ENCODE data around the gene AGPAT2.
"Not testable (repeated sequence)": the region's sequence is repeated elsewhere in the genome, so short reads cannot be mapped to it uniquely, and the experiment has no call there.

The AGPAT2 gene

DNA sequence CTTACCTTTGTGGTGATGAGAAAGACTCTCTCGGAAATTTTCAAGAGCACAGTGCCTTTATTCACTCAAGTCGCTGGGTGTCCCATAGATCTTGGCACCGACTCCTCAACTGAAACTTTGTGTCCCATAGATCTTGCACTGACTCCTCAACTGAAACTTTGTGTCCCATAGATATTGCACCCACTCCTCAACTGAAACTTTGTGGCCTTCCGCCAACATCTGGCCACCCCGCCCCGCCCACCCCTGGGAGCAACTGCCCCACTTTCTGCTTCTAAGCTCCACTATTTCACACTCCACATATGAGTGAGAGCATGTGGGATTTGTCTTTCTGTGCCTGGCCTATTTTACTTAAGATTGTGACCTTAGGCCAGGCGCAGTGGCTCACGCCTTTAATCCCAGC lies 37.2 kb downstream of the AGPAT2 start:
- Mint-ChIP-seq H3K4me1 (ENCODE audit: low read depth) (no peaks in the 10 kb centered on the region), H3K27me3 (peaks cover 6% of the 10 kb centered on the region), H3K36me3 (no peaks in the 10 kb centered on the region), H3K4me3 (no peak overlapping the region), H3K27ac (no peak overlapping the region), H3K9me3 (ENCODE audit: low read depth) (no peaks in the 10 kb centered on the region)

DNA sequence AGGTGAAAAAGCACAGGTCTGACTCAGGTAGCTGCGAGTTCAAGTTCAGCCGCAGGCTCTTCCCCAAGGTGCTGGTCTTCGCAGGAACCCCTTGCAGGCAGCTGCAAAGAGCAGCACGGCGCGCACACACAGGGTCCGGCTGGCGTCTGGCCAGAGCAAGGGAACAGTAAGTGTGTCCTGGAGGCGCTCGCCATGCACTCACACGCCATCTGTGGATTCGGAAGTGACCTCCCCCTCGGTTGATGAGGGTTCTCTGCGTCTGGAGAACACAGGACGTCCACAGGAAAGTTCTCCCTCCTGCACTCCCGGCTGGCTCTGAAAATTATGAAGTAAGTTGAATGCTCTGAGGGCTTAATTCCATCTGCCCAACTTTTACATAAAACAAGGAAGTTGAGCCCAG lies 38.5 kb downstream of the AGPAT2 start:
- Mint-ChIP-seq H3K36me3 (no peaks in the 10 kb centered on the region), H3K4me1 (ENCODE audit: low read depth) (no peaks in the 10 kb centered on the region), H3K4me3 (no peak overlapping the region), H3K27ac (no peak overlapping the region), H3K9me3 (ENCODE audit: low read depth) (no peaks in the 10 kb centered on the region), H3K27me3 (peaks cover 6% of the 10 kb centered on the region)

DNA sequence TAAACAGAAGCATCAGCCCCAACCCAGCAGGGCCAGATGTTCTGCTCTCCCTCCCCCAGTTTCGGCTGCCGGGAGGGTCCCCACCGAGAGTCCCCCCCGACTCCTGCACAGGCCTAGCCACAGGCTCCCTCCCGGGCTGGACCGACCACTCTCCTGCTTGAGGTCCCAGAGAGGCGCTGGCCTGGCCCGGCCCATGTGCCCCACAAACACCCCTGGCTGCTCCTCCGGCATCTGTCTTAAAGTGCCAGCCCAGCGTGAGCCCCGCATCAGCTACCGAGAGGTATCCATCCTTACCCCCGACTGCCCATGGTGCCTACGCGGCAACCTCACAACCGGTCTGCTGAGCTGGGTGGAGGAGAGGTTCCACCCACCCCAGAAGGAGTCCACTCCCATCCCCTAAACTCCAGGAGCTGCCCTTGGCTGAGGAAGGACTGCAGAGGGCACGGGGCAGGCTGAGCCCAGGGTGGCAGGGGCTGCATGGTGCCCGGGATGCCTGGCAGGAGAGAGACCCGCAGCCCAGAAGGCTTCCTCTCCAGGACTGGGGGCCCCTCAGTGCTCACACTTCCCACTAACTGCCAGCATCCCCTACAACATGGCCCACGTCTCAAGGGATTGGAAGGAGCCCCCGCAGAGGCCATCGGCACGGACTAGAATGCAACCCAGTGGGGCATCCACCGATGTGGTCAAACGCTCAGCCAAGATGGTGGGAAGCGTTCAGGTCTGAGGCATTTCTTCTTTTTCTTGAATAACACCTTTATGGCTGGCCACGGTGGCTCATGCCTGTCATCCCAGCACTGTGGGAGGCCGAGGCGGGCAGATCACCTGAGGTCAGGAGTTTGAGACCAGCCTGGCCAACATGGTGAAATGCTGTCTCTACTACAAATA lies 40.2 kb downstream of the AGPAT2 start:
- H3K27ac Mint-ChIP-seq: no peak overlapping the region
- H3K4me1 Mint-ChIP-seq (ENCODE audit: low read depth): peaks cover 2% of the 10 kb centered on the region
- no peak overlapping the region for H3K4me3 Mint-ChIP-seq
- no peaks in the 10 kb centered on the region for H3K36me3 Mint-ChIP-seq
- no peaks in the 10 kb centered on the region for H3K9me3 Mint-ChIP-seq (ENCODE audit: low read depth)
- H3K27me3 Mint-ChIP-seq: peaks cover 6% of the 10 kb centered on the region

DNA sequence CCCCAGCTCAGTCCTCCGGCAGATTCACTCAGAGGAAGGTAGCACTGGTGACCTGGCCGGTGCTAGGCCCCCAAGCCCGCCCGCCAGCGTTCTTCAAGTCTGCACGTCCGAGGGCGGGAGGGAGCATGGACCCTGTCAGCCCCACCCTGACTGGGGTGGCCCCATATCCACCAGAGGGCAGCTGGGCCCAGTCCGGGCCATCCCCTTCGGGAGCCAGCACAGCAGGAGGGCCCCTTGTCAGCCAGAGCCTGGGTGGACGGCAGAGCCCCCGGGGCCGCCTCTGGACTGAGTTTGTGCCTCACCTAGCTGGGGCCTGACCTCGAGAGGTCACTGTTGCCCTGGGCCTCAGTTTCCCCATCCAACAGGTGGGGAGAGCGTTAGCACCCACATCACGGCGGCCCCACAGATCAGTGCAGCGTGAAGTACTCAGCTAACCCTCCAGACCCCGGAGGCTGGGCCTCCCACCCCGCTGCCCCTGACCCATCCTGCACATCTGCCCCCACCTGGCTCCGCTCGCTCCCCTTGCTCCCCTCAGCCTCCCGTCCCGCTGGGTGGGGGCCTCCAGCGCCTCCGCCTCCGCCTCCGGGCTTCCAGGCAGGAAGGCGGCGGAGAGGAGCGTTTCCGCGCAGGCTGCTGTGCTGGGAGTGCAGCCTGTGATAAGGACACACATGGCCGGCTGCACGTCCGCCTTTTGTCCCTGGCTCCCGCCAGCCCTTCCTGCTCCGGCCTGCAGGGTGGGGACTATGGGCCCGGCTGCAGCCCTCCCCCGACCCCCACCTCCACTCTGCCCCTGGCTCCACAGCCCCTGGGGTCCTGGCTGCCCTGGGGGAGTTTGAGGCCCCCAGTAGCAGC lies 41.1 kb downstream of the AGPAT2 start:
- H3K9me3 Mint-ChIP-seq (ENCODE audit: low read depth): no peaks in the 10 kb centered on the region
- peaks cover 2% of the 10 kb centered on the region for H3K4me1 Mint-ChIP-seq (ENCODE audit: low read depth)
- H3K27ac Mint-ChIP-seq: no peak overlapping the region
- H3K4me3 Mint-ChIP-seq: no peak overlapping the region
- peaks cover 6% of the 10 kb centered on the region for H3K27me3 Mint-ChIP-seq
- H3K36me3 Mint-ChIP-seq: no peaks in the 10 kb centered on the region

DNA sequence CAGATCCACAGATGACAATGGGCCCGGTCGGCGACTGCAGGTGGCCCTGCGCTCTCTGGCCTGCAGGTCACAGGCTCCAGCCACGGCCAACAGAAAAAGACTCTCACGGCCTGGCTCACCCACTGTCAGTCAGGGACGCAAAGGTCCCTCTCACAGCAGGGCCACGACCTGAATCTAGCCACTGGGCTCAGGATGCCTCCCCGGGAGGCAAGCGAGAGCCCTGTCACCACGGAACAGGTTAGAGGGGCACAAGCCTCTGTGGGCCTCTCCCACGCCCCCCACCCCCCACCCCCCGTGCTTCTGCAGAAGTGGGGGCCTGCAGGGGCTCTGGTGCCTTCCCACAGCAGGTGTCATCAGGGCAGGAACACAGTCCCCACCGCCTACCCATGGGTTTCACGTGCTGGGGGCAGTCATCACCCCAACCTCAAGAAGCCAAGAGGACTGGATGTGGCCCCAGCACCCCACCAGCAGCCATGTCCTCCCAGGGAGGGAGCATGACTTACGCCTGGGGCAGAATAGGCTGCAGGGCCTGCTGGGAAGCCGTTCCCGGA lies 41.8 kb downstream of the AGPAT2 start:
- H3K9me3 Mint-ChIP-seq (ENCODE audit: low read depth): no peaks in the 10 kb centered on the region
- H3K27ac Mint-ChIP-seq: no peak overlapping the region
- no peaks in the 10 kb centered on the region for H3K36me3 Mint-ChIP-seq
- H3K4me3 Mint-ChIP-seq: no peak overlapping the region
- H3K4me1 Mint-ChIP-seq (ENCODE audit: low read depth): peaks cover 2% of the 10 kb centered on the region
- H3K27me3 Mint-ChIP-seq: peaks cover 6% of the 10 kb centered on the region

DNA sequence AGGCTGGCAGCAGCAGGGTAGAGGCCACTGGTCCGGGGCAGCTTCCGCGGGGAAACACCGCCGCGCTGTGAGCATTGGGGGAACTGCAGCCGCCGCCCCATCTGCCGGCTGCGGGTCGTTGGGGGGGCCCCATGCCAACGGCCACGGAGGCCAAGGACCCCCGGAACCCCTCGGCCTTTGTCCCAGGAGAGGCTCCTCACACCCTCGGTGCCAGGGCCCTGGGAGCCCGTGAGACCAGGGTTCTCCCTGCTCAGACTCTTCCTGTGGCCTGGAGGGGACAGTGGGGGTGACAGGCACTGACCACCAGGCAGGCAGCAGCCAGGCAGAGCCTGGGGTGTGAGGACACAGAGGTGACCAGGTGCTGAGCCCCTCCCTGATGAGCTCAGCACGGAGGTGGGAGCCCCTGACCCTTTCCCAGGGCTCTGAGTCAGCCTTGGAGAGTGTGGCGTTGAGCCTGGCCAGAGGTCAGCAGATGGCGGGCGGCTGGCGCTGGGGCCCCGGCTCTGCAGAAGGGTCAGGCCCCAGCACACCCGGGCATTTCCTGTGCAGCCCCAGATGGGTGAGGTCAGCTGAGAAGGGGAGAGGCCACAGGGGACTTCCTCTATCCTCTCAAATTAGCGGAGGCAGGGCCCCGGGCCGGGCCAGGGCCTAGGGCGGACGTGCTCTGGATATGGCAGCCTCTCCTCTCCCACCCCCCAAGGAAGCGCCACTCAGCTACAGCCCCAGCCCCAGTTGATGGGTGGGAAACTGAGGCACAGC lies 42.5 kb downstream of the AGPAT2 start:
- Mint-ChIP-seq H3K36me3 (no peaks in the 10 kb centered on the region), H3K4me3 (no peak overlapping the region), H3K9me3 (ENCODE audit: low read depth) (no peaks in the 10 kb centered on the region), H3K27ac (no peak overlapping the region), H3K27me3 (peaks cover 6% of the 10 kb centered on the region), H3K4me1 (ENCODE audit: low read depth) (peaks cover 2% of the 10 kb centered on the region)

DNA sequence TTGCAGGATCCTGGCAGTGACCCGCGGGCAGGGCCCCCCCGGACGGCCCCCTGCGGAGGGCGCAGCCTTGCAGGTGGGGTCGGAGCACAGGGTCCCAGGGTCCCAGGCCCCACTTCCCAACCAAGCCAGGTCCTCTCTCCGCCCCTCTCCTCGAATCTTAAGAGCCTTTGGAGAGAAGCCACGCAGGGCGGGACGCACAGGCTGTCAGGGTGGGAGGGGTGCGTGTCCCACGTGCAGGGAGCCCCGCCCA lies 43.0 kb downstream of the AGPAT2 start:
- Mint-ChIP-seq H3K27me3 (peaks cover 6% of the 10 kb centered on the region), H3K27ac (no peak overlapping the region), H3K4me1 (ENCODE audit: low read depth) (peaks cover 2% of the 10 kb centered on the region), H3K4me3 (no peak overlapping the region), H3K9me3 (ENCODE audit: low read depth) (no peaks in the 10 kb centered on the region), H3K36me3 (no peaks in the 10 kb centered on the region)

DNA sequence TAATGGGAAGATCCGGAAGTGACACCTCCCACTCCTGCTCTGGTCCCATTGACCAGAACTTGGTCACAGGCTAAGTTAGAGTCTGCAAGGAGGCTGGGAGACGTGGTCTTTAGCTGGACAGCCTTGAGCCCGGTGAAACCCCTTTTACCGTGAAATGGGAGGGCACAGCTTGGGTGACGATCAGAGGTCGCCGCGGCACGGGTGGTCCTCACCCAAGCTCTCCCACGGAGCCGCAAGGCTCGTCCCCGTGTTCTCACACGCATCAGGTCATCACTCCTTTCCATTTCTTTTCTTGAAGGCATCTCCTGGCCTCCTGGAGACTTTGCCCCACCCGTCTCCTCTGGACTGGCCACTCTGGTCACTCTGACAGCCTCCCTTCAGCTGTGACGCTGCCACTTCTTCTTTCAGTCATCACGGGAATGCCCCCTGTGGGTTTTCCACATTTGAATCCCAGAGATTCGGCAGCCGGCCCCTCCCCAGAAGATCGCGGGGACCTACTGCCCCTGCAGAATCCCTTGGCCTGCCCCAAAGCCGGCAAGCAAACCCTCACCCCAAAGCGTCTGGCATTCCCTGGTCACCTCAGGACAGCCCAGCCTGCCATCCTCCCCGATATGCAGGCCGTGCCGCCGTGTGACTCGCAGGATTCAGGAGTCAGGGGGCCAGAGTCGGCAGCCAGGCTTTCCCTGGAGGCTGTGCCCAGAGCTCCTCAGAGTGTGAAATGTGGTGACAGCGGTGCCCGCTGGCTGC lies 43.5 kb downstream of the AGPAT2 start:
- Mint-ChIP-seq H3K4me1 (ENCODE audit: low read depth) (peaks cover 2% of the 10 kb centered on the region), H3K27ac (no peak overlapping the region), H3K4me3 (no peak overlapping the region), H3K27me3 (peaks cover 4% of the 10 kb centered on the region), H3K9me3 (ENCODE audit: low read depth) (no peaks in the 10 kb centered on the region), H3K36me3 (no peaks in the 10 kb centered on the region)

DNA sequence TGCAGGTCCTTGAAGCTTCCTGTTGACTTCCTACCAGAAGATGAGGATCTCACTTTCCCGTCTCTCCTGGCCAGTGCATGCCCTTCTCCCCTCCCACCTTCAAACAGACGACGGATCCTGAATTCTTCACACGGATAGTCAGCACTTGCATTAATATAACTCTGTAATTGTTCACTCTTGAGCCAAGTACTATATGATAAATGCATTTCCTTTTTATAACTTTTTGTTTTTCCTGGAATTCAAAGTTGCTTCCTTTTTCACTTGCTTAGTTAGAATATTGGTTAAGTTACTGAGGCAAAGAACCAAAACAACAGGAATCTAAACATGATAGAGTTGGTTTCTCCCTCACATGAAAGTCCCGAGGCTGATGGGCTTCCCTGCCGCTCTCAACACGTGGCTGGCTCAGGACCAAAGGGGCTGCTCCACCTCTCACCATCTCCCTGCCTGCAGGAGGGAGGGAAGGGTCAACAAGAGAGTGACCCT lies 44.8 kb downstream of the AGPAT2 start:
- Mint-ChIP-seq H3K4me3 (no peak overlapping the region), H3K36me3 (no peaks in the 10 kb centered on the region), H3K9me3 (ENCODE audit: low read depth) (no peaks in the 10 kb centered on the region), H3K27ac (no peak overlapping the region), H3K27me3 (peaks cover 2% of the 10 kb centered on the region), H3K4me1 (ENCODE audit: low read depth) (peaks cover 2% of the 10 kb centered on the region)

DNA sequence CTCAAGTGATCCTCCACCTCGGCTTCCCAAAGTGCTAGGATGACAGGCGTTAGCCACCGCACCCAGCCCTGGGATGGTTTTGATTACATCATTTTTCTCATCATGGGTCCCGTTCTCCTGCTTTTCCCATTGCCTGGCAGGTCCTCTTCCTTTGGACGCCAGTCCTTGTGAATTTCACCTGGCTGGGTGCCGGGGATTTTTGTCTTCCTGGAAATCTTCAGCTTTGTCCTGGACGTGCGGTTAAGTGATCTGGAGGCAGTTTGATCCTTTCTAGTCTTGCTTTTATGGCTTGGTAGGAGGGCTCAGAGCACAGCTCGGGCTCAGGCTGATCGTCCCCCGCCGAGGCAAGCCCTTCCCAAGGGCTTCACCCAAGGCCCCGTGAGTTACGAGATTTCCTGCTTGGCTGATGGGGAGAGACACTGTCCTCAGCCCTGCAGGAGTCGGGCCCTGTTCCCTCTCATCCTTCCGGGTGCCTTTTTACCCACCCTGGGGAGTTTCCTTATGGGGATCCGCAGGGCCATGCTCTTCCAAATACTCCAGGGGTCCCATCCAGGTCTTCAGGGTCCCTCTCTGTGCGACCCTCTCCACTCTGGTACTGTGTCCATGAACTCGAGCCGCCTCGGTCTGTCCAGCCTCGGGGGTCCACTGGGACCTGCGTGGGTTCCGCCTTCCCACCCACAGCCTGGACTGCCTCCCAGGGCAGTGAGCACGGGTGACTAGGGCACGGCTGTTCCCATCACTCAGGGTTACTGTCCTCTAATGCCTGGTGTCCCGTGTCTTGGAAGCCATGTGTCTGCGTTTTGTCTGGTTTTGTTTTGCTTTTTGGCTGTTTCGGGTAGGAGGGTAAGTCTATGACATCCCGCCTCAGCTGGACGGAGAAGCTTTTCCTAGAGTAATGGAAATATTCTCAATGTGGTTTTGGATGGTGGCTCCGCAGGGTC lies 46.8 kb downstream of the AGPAT2 start:
- peaks cover 2% of the 10 kb centered on the region for H3K4me1 Mint-ChIP-seq (ENCODE audit: low read depth)
- H3K36me3 Mint-ChIP-seq: no peaks in the 10 kb centered on the region
- no peak overlapping the region for H3K4me3 Mint-ChIP-seq
- no peak overlapping the region for H3K27ac Mint-ChIP-seq
- H3K27me3 Mint-ChIP-seq: no peaks in the 10 kb centered on the region
- no peaks in the 10 kb centered on the region for H3K9me3 Mint-ChIP-seq (ENCODE audit: low read depth)

DNA sequence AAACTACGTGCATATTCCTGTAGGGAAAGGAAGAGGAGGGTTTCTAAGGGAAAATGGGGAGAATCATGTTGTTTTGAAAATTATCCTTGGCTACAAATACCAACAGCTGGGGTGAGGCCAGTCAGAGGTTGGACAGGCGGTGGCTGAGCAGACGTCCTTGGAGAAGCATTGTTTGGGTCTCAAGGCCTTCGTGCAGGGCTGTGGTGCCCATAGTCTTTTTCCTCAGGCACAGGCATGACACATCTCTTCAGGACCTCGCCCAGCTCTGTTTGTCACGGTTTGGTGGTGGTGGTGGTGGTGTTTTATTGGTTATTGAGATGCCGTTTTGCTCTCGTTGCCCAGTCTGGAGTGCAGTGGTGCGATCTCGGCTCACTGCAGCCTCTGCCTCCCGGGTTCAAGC lies 52.4 kb downstream of the AGPAT2 start:
- H3K4me3 Mint-ChIP-seq: no peak overlapping the region
- no peaks in the 10 kb centered on the region for H3K4me1 Mint-ChIP-seq (ENCODE audit: low read depth)
- H3K27ac Mint-ChIP-seq: no peak overlapping the region

DNA sequence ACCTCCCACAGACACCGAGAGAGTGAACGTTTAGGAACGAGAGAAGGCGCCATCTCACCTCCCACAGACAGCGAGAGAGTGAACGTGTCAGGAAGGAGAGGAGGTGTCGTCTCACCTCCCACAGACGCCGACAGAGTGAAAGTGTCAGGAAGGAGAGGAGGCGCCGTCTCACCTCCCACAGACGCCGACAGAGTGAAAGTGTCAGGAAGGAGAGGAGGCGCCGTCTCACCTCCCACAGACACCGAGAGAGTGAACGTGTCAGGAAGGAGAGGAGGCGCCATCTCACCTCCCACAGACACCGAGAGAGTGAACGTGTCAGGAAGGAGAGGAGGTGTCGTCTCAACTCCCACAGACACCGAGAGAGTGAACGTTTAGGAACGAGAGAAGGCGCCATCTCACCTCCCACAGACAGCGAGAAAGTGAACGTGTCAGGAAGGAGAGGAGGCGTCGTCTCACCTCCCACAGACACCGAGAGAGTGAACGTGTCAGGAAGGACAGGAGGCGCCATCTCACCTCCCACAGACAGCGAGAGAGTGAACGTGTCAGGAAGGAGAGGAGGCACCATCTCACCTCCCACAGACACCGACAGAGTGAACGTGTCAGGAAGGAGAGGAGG lies 54.7 kb downstream of the AGPAT2 start:
- not testable (repeated sequence) for H3K27ac Mint-ChIP-seq; H3K9me3 Mint-ChIP-seq (ENCODE audit: low read depth); H3K4me1 Mint-ChIP-seq (ENCODE audit: low read depth); H3K4me3 Mint-ChIP-seq; H3K27me3 Mint-ChIP-seq; H3K36me3 Mint-ChIP-seq

More for the DNA sequence above, 52.4 kb downstream of the AGPAT2 start:
- Mint-ChIP-seq H3K9me3 (ENCODE audit: low read depth) (no peaks in the 10 kb centered on the region), H3K27me3 (no peaks in the 10 kb centered on the region), H3K36me3 (no peaks in the 10 kb centered on the region)

DNA sequence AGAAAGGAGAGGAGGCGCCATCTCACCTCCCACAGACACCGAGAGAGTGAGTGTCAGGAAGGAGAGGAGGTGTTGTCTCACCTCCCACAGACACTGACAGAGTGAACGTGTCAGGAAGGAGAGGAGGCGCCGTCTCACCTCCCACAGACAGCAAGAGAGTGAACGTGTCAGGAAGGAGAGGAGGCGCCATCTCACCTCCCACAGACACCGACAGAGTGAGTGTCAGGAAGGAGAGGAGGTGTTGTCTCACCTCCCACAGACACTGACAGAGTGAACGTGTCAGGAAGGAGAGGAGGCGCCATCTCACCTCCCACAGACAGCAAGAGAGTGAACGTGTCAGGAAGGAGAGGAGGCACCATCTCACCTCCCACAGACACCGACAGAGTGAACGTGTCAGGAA lies 55.2 kb downstream of the AGPAT2 start:
- not testable (repeated sequence) for H3K4me3 Mint-ChIP-seq; H3K9me3 Mint-ChIP-seq (ENCODE audit: low read depth); H3K27ac Mint-ChIP-seq; H3K36me3 Mint-ChIP-seq; H3K4me1 Mint-ChIP-seq (ENCODE audit: low read depth); H3K27me3 Mint-ChIP-seq

Data from activated naive CD8-positive, alpha-beta T cell (primary cell).